K562 (cell line): Measurements from ENCODE around the gene TBATA. TPM values are rescaled to one million over a fixed set of nuclear protein-coding genes. Genes with fewer than 3 reads are reported as not detected.
A peak's percentile ranks its signal among the peaks of the same experiment; 100 is the strongest.

Experiments
- ATAC-seq: fragments of 200-7000 bp; cut with Tn5 transposase; 3 replicates; pipeline ENCODE4 v1.9.1; 2020; ENCODE audit warnings: moderate library complexity
- BruUV-seq: library from RNA; stranded (reverse); fragments of 400-500 nt; replicated peaks from 2 replicates; lab custom pipeline; 2021; lab: Mats Ljungman, UMichigan
- CTCF ChIA-PET: fragments of 300-600 bp; formaldehyde crosslinking; extraction: SDS; loops from one replicate; lab custom pipeline; 2021; ENCODE audit warnings: low intra/inter-chr PET ratio; lab: Yijun Ruan, JAX
- POLR2A ChIA-PET: fragments of 300-600, 350-650 bp; sonication (Branson Sonifier 250); formaldehyde crosslinking; extraction: SDS; loops from one replicate; lab custom pipeline; 2021; ENCODE audit warnings: antibody characterized with exemption, inconsistent platforms; lab: Yijun Ruan, JAX
- DNase-seq, 4 experiments: peaks; one replicate each; pipeline versions ENCODE4 v3.0.0 to v3.0.0-alpha.2; 2011 to 2018; ENCODE audit warnings: low spot score in 3 of 4, mixed read lengths in 3 of 4; ENCODE audit errors: extremely low read depth in 1 of 4
- FAIRE-seq: peaks from 2 replicates; lab custom pipeline; 2011; peaks lifted over from hg19 to GRCh38; lab: Jason Lieb, UNC
- H2AFZ ChIP-seq: 2 replicates; pipeline ENCODE4 v1.6.0; 2011; ENCODE audit warnings: low read depth, low read length, control low read depth, inconsistent platforms
- H3K27ac ChIP-seq: fragments of 200-600 bp; 3 replicates; pipeline ENCODE4 v1.8.0; 2011; ENCODE audit warnings: low read depth, mild to moderate bottlenecking, control low read depth, inconsistent platforms, low read length, moderate library complexity, mixed read lengths; ENCODE audit errors: extremely low read depth
- H3K27me3 ChIP-seq, 2 experiments: fragments of 300-600 bp in 1 of 2; 2 replicates in 1 of 2; 3 replicates in 1 of 2; pipeline versions ENCODE4 v1.6.0 to v1.8.0; 2011; ENCODE audit warnings: inconsistent platforms in 2 of 2, low read length in 2 of 2, mild to moderate bottlenecking in 1 of 2, mixed read lengths in 1 of 2, moderate library complexity in 1 of 2; ENCODE audit not compliant: control insufficient read depth in 2 of 2, insufficient read depth in 2 of 2
- H3K36me3 ChIP-seq: fragments of 300-600 bp; 3 replicates; pipeline ENCODE4 v1.8.0; 2011; ENCODE audit warnings: mild to moderate bottlenecking, low read length, inconsistent platforms; ENCODE audit not compliant: control insufficient read depth, insufficient read depth
- H3K4me1 ChIP-seq, 2 experiments: fragments of 200-600 bp in 1 of 2; replicated peaks in 1 of 2; 2 replicates in 1 of 2; 3 replicates in 1 of 2; pipeline versions ENCODE4 v1.5.1 to v1.8.0; 2011; ENCODE audit warnings: inconsistent platforms in 2 of 2, low read length in 2 of 2, mild to moderate bottlenecking in 1 of 2, mixed read lengths in 1 of 2, moderate library complexity in 1 of 2; ENCODE audit not compliant: control insufficient read depth in 2 of 2, insufficient read depth in 2 of 2
- H3K4me2 ChIP-seq: 2 replicates; pipeline ENCODE4 v1.6.1; 2011; ENCODE audit warnings: low read length, control low read depth, inconsistent platforms, mixed read lengths; ENCODE audit not compliant: insufficient read depth
- H3K4me3 ChIP-seq: fragments of 200-600 bp; sonication (generic), shearing (Covaris generic); 2 replicates; pipeline ENCODE4 v1.5.1; 2016; ENCODE audit warnings: control low read depth, inconsistent platforms
- H3K79me2 ChIP-seq: fragments of 200-600 bp; 3 replicates; pipeline ENCODE4 v1.8.0; 2011; ENCODE audit warnings: low read length, inconsistent platforms; ENCODE audit not compliant: control insufficient read depth, insufficient read depth
- H3K9ac ChIP-seq, 2 experiments: 2 replicates each; pipeline versions ENCODE4 v1.6.0 to v1.6.1; 2011; ENCODE audit warnings: low read depth in 2 of 2, low read length in 2 of 2, control low read depth in 1 of 2, inconsistent platforms in 1 of 2, mild to moderate bottlenecking in 1 of 2, mixed read lengths in 1 of 2; ENCODE audit not compliant: insufficient read depth in 1 of 2
- H3K9me1 ChIP-seq: one replicate; pipeline ENCODE4 v1.6.0; 2011; ENCODE audit warnings: inconsistent platforms, mild to moderate bottlenecking, low read length, moderate library complexity; ENCODE audit not compliant: control insufficient read depth, insufficient read depth
- H3K9me3 ChIP-seq: replicated peaks from 2 replicates; pipeline ENCODE4 v1.5.1; 2011; ENCODE audit warnings: low read depth, low read length, inconsistent platforms; ENCODE audit not compliant: control insufficient read depth, insufficient read depth
- H4K20me1 ChIP-seq: replicated peaks from 2 replicates; pipeline ENCODE4 v1.6.1; 2011; ENCODE audit warnings: low read length, inconsistent platforms, mixed read lengths; ENCODE audit not compliant: control insufficient read depth, insufficient read depth
- ESRRB ChIP-seq: fragments of 250-450 bp; sonication (Bioruptor Pico); IDR thresholded peaks from 2 replicates; pipeline ENCODE4 v1.5.0; 2020; ENCODE audit warnings: mild to moderate bottlenecking, moderate library complexity, borderline replicate concordance
- HMGN3 ChIP-seq: IDR thresholded peaks from 2 replicates; pipeline ENCODE4 v1.6.1; 2011; ENCODE audit warnings: borderline replicate concordance, low read depth, mild to moderate bottlenecking, mixed read lengths, low read length; ENCODE audit not compliant: insufficient read length; ENCODE audit errors: extremely low read depth
- IRF2 ChIP-seq: sonication (generic); formaldehyde crosslinking; IDR thresholded peaks from 2 replicates; pipeline ENCODE4 v1.8.1; 2022; ENCODE audit warnings: mild to moderate bottlenecking, missing genetic modification reagents
- KDM1A ChIP-seq, 2 experiments: fragments of 450-650 bp; IDR thresholded peaks; 2 replicates each; pipeline ENCODE4 v1.6.1; 2016; ENCODE audit warnings: mild to moderate bottlenecking in 2 of 2
- PCBP2 ChIP-seq: fragments of 200-400 bp; formaldehyde crosslinking; IDR thresholded peaks from 2 replicates; pipeline ENCODE4 v1.6.1; 2018; ENCODE audit warnings: low read length, low read depth, mild to moderate bottlenecking, moderate library complexity; ENCODE audit not compliant: poor library complexity, severe bottlenecking
- WGBS: fragments of 100-300 bp; shearing (Covaris generic); methylation state at CpG from one replicate; pipeline ENCODE4 v1.1.6; 2016; ENCODE audit warnings: low coverage, mixed read lengths; ENCODE audit not compliant: insufficient coverage; ENCODE audit errors: missing lambda C conversion rate; 5-methylcytosine and 5-hydroxymethylcytosine counted together
- in situ Hi-C: fragments of 300-500 bp; cut with MboI; formaldehyde crosslinking; loops from 4 replicates; pipeline ENCODE4 v1.15.0; 2018; ENCODE audit warnings: inconsistent platforms, mixed read lengths
- intact Hi-C: fragments of 100-400 bp; cut with micrococcal nuclease; formaldehyde crosslinking; loops from 2 replicates; pipeline ENCODE4 v1.14.2; 2022
- polyA plus RNA-seq, 8 experiments: library from polyadenylated mRNA; depleted of rRNA in 4 of 8; stranded (reverse) in 5 of 8; unstranded in 3 of 8; fragments of >200 nt; fragmentation: Nextera tagmentation in 2 of 8; fragmentation: Illumina TruSeq in 1 of 8; extraction: Ambion mirVana in 2 of 8; extraction: Trizol in 1 of 8; gene quantifications; 2 replicates each; pipeline versions ENCODE4 v1.2.1 to v1.2.3, GENCODE V29; 2011 to 2014; ENCODE audit warnings: inconsistent platforms in 1 of 8, missing spikeins in 1 of 8
- total RNA-seq, 7 experiments: library from RNA; depleted of rRNA in 6 of 7; stranded (reverse); fragments of >200 nt in 6 of 7; fragmentation: Illumina TruSeq in 2 of 7; extraction: Trizol in 2 of 7; gene quantifications; 2 replicates each; pipeline versions ENCODE4 v1.2.1 to v1.2.3, GENCODE V29; 2011 to 2021; ENCODE audit warnings: low replicate concordance in 1 of 7

Gene TBATA
- total and polyA plus RNA-seq, 9 of the 15 experiments (the other 6 are each of a cell fraction or from before 2014, with no cell fraction given) = not detected

GRCh38 chr10:70730955-70731354, 54.2 kb downstream of the TBATA start:
- peak; percentile 42 for FAIRE-seq
- Histone ChIP-seq H4K20me1 (no peaks in the 10 kb centered on the region), H3K27me3 (no peaks in the 10 kb centered on the region), H3K79me2 (peaks cover 2% of the 10 kb centered on the region; the same call in 1 of the 3 replicates), H2AFZ (no peak overlapping the region), H3K9me3 (no peaks in the 10 kb centered on the region), H3K9me1 (no peaks in the 10 kb centered on the region), H3K4me3 (no peak overlapping the region), H3K9ac (no peak overlapping the region), H3K4me2 (no peak overlapping the region), H3K4me1 (peaks cover 0 to 14% of the 10 kb centered on the region in 2 experiments; a peak in 1 of 5 replicates), H3K36me3 (peaks cover 93% of the 10 kb centered on the region), H3K27ac (no peak overlapping the region)
- no peak for ATAC-seq
- TF ChIP-seq HMGN3 = no peak
- no peak for TF ChIP-seq ESRRB (CRISPR knock-in tag)
- TF ChIP-seq PCBP2 = no peak
- TF ChIP-seq IRF2 (CRISPR knock-in tag) = 0 out of 2 replicates have a peak, but pooled peaks have one; percentile 39
- peak in 1 of 2 experiments; percentile 63; a peak in 2 of 4 replicates for TF ChIP-seq KDM1A (IDR thresholded peaks at IDR 0.05)
- BruUV-seq = no TSS peak
- POLR2A ChIA-PET = interaction anchor here (0.8 to 2.6 kb wide), 3 partner anchors 9 to 14 kb away, joined by 3 to 12 read pairs (median 4); no protein-coding TSS in a partner anchor
- intact Hi-C loops (no loop called here), in situ Hi-C loops (no loop called here)
- DNase-seq = no peak
- CTCF ChIA-PET = no interaction called here
- WGBS = 47% methylated on average over 2 of the region's 2 CpGs
